LoVo (cell line): Measurements from ENCODE around the gene ACE.

Experiments
- DNase-seq: peaks from one replicate; pipeline ENCODE4 v3.0.0-alpha.2; 2016; ENCODE audit warnings: low spot score

ACE gene

GRCh38 chr17:63491413-63491812 lies 14.6 kb downstream of the ACE start:
- DNase-seq: no peak

GRCh38 chr17:63491977-63492618 lies 15.2 kb downstream of the ACE start:
- no peak for DNase-seq

- no peak for DNase-seq
Observed at GRCh38 chr17:63492940-63493339, 16.1 kb downstream of the ACE start.

- no peak for DNase-seq
Observed at GRCh38 chr17:63493411-63493810, 16.6 kb downstream of the ACE start.

- no peak for DNase-seq
Observed at GRCh38 chr17:63494300-63494928, 17.6 kb downstream of the ACE start.

GRCh38 chr17:63495491-63495890 lies 18.6 kb downstream of the ACE start:
- DNase-seq: no peak

GRCh38 chr17:63496177-63496576 lies 19.3 kb downstream of the ACE start:
- DNase-seq: no peak

- DNase-seq: no peak
Observed at GRCh38 chr17:63496663-63497400, 20.0 kb downstream of the ACE start.

- DNase-seq: no peak
Observed at GRCh38 chr17:63497708-63498483, 21.0 kb downstream of the ACE start.

- DNase-seq: no peak
Observed at GRCh38 chr17:63498626-63499195, 21.9 kb downstream of the ACE start.

- no peak for DNase-seq
Observed at GRCh38 chr17:63500543-63501390, 23.9 kb downstream of the ACE start.

- DNase-seq: no peak
Observed at GRCh38 chr17:63503341-63503705, 26.5 kb downstream of the ACE start.

GRCh38 chr17:63504261-63504660 lies 27.4 kb downstream of the ACE start:
- DNase-seq: no peak

GRCh38 chr17:63505341-63505740 lies 28.5 kb downstream of the ACE start:
- no peak for DNase-seq

- no peak for DNase-seq
Observed at GRCh38 chr17:63506627-63507026, 29.8 kb downstream of the ACE start.

- no peak for DNase-seq
Observed at GRCh38 chr17:63511331-63511730, 34.5 kb downstream of the ACE start.

- no peak for DNase-seq
Observed at GRCh38 chr17:63512388-63512787, 35.5 kb downstream of the ACE start.

GRCh38 chr17:63512896-63513644 lies 36.2 kb downstream of the ACE start:
- no peak for DNase-seq

GRCh38 chr17:63514477-63514876 lies 37.6 kb downstream of the ACE start:
- no peak for DNase-seq

GRCh38 chr17:63514974-63515373 lies 38.1 kb downstream of the ACE start:
- no peak for DNase-seq

- DNase-seq: no peak
Observed at GRCh38 chr17:63515426-63515825, 38.6 kb downstream of the ACE start.
